Lung (tissue), 12 donors: Measurements from ENCODE around the gene PTP4A2. TPM values are rescaled to one million over a fixed set of nuclear protein-coding genes. Genes with fewer than 3 reads are reported as not detected.

Experiments
- ATAC-seq: fragments of 200-7000 bp; cut with Tn5 transposase; one replicate; pipeline ENCODE4 v1.9.1; 2020; ENCODE audit warnings: moderate number of reproducible peaks; ENCODE audit not compliant: insufficient read depth, low FRiP score
- DNase-seq, 3 donors: peaks; one replicate each; pipeline ENCODE4 v3.0.0-alpha.2; 2013 to 2017
- H3K27ac ChIP-seq, 2 donors: one replicate each; pipeline ENCODE4 v1.5.1; 2013; ENCODE audit warnings: mild to moderate bottlenecking in 2 of 2, moderate library complexity in 2 of 2, control low read depth in 1 of 2, inconsistent platforms in 1 of 2, low read depth in 1 of 2, low read length in 1 of 2
- H3K27me3 ChIP-seq, 3 donors: one replicate each; pipeline ENCODE4 v1.5.1; 2013; ENCODE audit warnings: low read length in 2 of 3; ENCODE audit not compliant: control insufficient read depth in 3 of 3, insufficient read depth in 3 of 3
- H3K36me3 ChIP-seq, 4 donors: one replicate each; pipeline ENCODE4 v1.5.1; 2013; ENCODE audit warnings: low read length in 4 of 4, mild to moderate bottlenecking in 1 of 4, moderate library complexity in 1 of 4; ENCODE audit not compliant: control insufficient read depth in 4 of 4, insufficient read depth in 4 of 4
- H3K4me1 ChIP-seq, 5 donors: one replicate each; pipeline ENCODE4 v1.5.1; 2013; ENCODE audit warnings: low read length in 5 of 5, mild to moderate bottlenecking in 2 of 5, moderate library complexity in 1 of 5; ENCODE audit not compliant: control insufficient read depth in 5 of 5, insufficient read depth in 5 of 5
- H3K4me3 ChIP-seq: one replicate; pipeline ENCODE4 v1.5.1; 2013; ENCODE audit warnings: mild to moderate bottlenecking, control low read depth, moderate library complexity
- H3K9ac ChIP-seq, 2 donors: one replicate each; pipeline ENCODE4 v1.5.1; 2013; ENCODE audit warnings: low read length in 2 of 2, control low read depth in 1 of 2; ENCODE audit not compliant: insufficient read depth in 1 of 2
- H3K9me3 ChIP-seq, 4 donors: one replicate each; pipeline ENCODE4 v1.5.1; 2013; ENCODE audit warnings: low read length in 3 of 4, mild to moderate bottlenecking in 1 of 4, moderate library complexity in 1 of 4; ENCODE audit not compliant: control insufficient read depth in 4 of 4, insufficient read depth in 3 of 4
- CTCF ChIP-seq: IDR thresholded peaks from 2 replicates; pipeline ENCODE4 v1.5.1; 2012; ENCODE audit warnings: mild to moderate bottlenecking; ENCODE audit errors: control extremely low read depth, extremely low read depth
- WGBS, 2 donors: extraction: QIAGEN DNeasy Blood & Tissue Kit; methylation state at CpG; one replicate each; pipeline ENCODE4 v1.1.7; 2013; 5-methylcytosine and 5-hydroxymethylcytosine counted together
- polyA plus RNA-seq, 2 donors: library from polyadenylated mRNA; stranded (reverse); fragments of 200-250 nt; gene quantifications; one replicate each; pipeline ENCODE4 v1.2.1, GENCODE V29; 2013
- total RNA-seq, 2 donors: library from RNA; depleted of rRNA in 1 of 2; stranded (reverse); fragments of >200 nt in 1 of 2; gene quantifications; one replicate each; pipeline ENCODE4 v1.2.1, GENCODE V29; 2014 to 2021
- donor health status: control.
- donor health status: control.
- donor health status: Bipolar disorder and iron deficiency.
- donor health status: healthy.
- donor health status: DM: yes; HTN: yes; CAD: no.

PTP4A2 gene
- total and polyA plus RNA-seq, 4 donors = 90.4 to 274 (median 163) TPM

- ATAC-seq = no peak
- TF ChIP-seq CTCF = no peak
- Histone ChIP-seq H3K9ac (no peak overlapping the region), H3K4me1 (peaks cover 0 to 2% (median 0%) of the 10 kb centered on the region in 5 donors), H3K9me3 (no peaks in the 10 kb centered on the region), H3K4me3 (no peak overlapping the region), H3K27me3 (no peaks in the 10 kb centered on the region), H3K36me3 (no peaks in the 10 kb centered on the region), H3K27ac (no peak overlapping the region)
- WGBS, 2 donors = 91 to 96% methylated on average over 1 of the region's 1 CpG
- DNase-seq = no peak
Observed at GRCh38 chr1:31976401-31976800, 38.2 kb upstream of the PTP4A2 start.

GRCh38 chr1:31970873-31971272 lies 32.7 kb upstream of the PTP4A2 start:
- no peak overlapping the region for H3K27ac ChIP-seq
- H3K4me1 ChIP-seq = no peaks in the 10 kb centered on the region
- no peaks in the 10 kb centered on the region for H3K9me3 ChIP-seq
- no peaks in the 10 kb centered on the region for H3K36me3 ChIP-seq
- H3K4me3 ChIP-seq = no peak overlapping the region
- H3K9ac ChIP-seq = no peak overlapping the region
- ATAC-seq (no peak), DNase-seq (no peak)
- WGBS, 2 donors = 84 to 89% methylated on average over 3 of the region's 3 CpGs
- TF ChIP-seq CTCF = no peak
- H3K27me3 ChIP-seq = no peaks in the 10 kb centered on the region

- ATAC-seq = no peak
- Histone ChIP-seq H3K9ac (no peak overlapping the region), H3K4me1 (peaks cover 0 to under 1% (median 0%) of the 10 kb centered on the region in 5 donors), H3K27ac (no peak overlapping the region), H3K9me3 (no peaks in the 10 kb centered on the region), H3K4me3 (no peak overlapping the region), H3K36me3 (no peaks in the 10 kb centered on the region), H3K27me3 (no peaks in the 10 kb centered on the region)
- no peak for DNase-seq
- 69 to 71% methylated on average over 8 of the region's 8 CpGs for WGBS, 2 donors
- no peak for TF ChIP-seq CTCF
Observed at GRCh38 chr1:31961536-31961935, 23.4 kb upstream of the PTP4A2 start.

GRCh38 chr1:31959521-31960340 lies 21.6 kb upstream of the PTP4A2 start:
- 75 to 81% methylated on average over 6 of the region's 6 CpGs for WGBS, 2 donors
- Histone ChIP-seq H3K4me3 (no peak overlapping the region), H3K9ac (no peak overlapping the region), H3K27ac (no peak overlapping the region), H3K9me3 (no peaks in the 10 kb centered on the region), H3K27me3 (no peaks in the 10 kb centered on the region), H3K4me1 (peaks cover 4 to 16% (median 8%) of the 10 kb centered on the region in 5 donors), H3K36me3 (no peaks in the 10 kb centered on the region)
- DNase-seq = peak in 1 of 3 donors; percentile 21
- no peak for TF ChIP-seq CTCF
- ATAC-seq = no peak
